Testis (tissue), 5 donors: ENCODE measurements around the gene RELL2. TPM values are rescaled to one million over a fixed set of nuclear protein-coding genes. Genes with fewer than 3 reads are reported as not detected.

Experiments used
- DNase-seq: peaks from one replicate; pipeline ENCODE4 v3.0.0-alpha.2; 2019
- H3K27ac ChIP-seq, 2 donors: fragments of 200-600 bp; sonication (generic); one replicate each; pipeline ENCODE4 v1.5.1; 2019
- H3K27me3 ChIP-seq: fragments of 200-600 bp; sonication (generic); one replicate; pipeline ENCODE4 v1.5.1; 2019
- H3K36me3 ChIP-seq: fragments of 200-600 bp; sonication (generic); one replicate; pipeline ENCODE4 v1.5.1; 2017; ENCODE audit warnings: low read depth; ENCODE audit errors: missing control alignments
- H3K4me1 ChIP-seq: fragments of 200-600 bp; sonication (generic); one replicate; pipeline ENCODE4 v1.5.1; 2019
- H3K4me3 ChIP-seq, 2 donors: fragments of 200-600 bp; sonication (generic); one replicate each; pipeline ENCODE4 v1.5.1; 2017 to 2019
- H3K9me3 ChIP-seq: fragments of 200-600 bp; sonication (generic); one replicate; pipeline ENCODE4 v1.5.1; 2017
- CTCF ChIP-seq, 3 experiments: fragments of 450-650 bp in 2 of 3; fragments of 200-600 bp in 1 of 3; sonication (generic) in 1 of 3; IDR thresholded peaks; one replicate each; pipeline ENCODE4 v1.5.1; 2016 to 2019; ENCODE audit warnings: antibody characterized with exemption in 3 of 3, mild to moderate bottlenecking in 2 of 3, moderate library complexity in 1 of 3
- POLR2A ChIP-seq: fragments of 450-650 bp; IDR thresholded peaks from one replicate; pipeline ENCODE4 v1.6.1; 2017; ENCODE audit warnings: antibody characterized with exemption, mild to moderate bottlenecking, moderate library complexity
- WGBS, 2 donors: methylation state at CpG; one replicate each; pipeline ENCODE4 v1.1.5; 2018; 5-methylcytosine and 5-hydroxymethylcytosine counted together
- intact Hi-C: fragments of 100-400 bp; cut with DNase I; formaldehyde crosslinking; loops from one replicate; pipeline ENCODE4 v1.15.1; 2023; ENCODE audit warnings: low total_unique reads
- long read RNA-seq, 2 donors: transcript quantifications; one replicate each; lab custom pipeline, GENCODE V29; 2026
- polyA plus RNA-seq: library from polyadenylated mRNA; stranded (reverse); fragments of 350-450 nt; fragmentation: Illumina TruSeq; extraction: RNeasy Lipid Tissue Mini Kit (QIAGEN cat#74804); gene quantifications from one replicate; pipeline ENCODE4 v1.2.3, GENCODE V29; 2014; ENCODE audit warnings: low read depth, low replicate concordance; ENCODE audit not compliant: insufficient read depth
- total RNA-seq, 2 donors: library from RNA; depleted of rRNA; stranded (reverse); fragments of >200 nt; gene quantifications; one replicate each; pipeline ENCODE4 v1.2.3, GENCODE V29; 2016

RELL2 gene, protein sequence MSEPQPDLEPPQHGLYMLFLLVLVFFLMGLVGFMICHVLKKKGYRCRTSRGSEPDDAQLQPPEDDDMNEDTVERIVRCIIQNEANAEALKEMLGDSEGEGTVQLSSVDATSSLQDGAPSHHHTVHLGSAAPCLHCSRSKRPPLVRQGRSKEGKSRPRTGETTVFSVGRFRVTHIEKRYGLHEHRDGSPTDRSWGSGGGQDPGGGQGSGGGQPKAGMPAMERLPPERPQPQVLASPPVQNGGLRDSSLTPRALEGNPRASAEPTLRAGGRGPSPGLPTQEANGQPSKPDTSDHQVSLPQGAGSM
- total RNA-seq = 10 to 100 TPM; 11.3 to 17.0 TPM
- polyA plus RNA-seq = 8.6 TPM
- long read RNA-seq, donor 1, partial matches to known transcripts = 0 of 1 reads
- long read RNA-seq, donor 1, other reads (novel, unspliced or antisense) = 0 of 1 reads
- long read RNA-seq, donor 2 = 0 reads

DNA sequence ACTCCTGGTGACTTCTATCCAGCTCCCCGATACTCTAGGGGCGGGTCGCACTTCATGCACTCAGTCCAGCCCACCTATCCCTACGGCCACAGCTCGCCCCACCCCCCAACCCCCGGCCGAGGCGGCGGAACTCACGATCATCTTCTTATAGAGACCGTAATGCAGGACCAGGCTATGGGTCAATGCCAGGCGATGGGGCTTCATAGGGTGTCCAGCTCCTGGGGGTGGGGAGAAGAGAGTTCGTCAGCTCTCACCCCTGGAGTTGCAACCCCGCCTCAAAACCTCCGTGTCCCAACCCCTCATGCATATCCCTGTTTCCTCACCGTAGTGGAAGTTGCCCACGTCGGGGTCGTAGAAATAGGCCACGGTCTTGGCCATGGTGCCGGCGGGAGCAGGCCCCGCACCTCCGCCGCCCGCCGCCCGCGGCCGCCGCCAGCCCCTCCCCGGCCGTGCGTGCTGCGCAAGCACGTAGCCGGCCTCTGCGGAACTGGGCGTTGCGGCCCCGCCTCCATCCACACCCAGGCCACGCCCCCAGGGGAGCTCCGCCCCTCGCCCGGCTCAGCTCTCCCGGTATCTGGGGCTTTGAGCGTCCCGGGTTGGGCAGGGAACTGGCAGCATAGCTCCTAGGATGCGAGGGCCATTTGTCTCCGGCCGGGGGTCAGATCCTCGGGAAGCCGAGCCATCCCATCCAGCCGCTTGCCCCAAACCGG lies at the start of gene RELL2, which contains the start of gene HDAC3:
RELL2 (plus strand) TSS at position 585 of the 710 bp plus-strand sequence. CDS start 1,229 bp downstream, outside the sequence.
HDAC3 (minus strand) TSS at position 437 of the 710 bp plus-strand sequence; CDS start at position 378, 59 bp downstream.
- no peak for TF ChIP-seq CTCF (IDR thresholded peaks at IDR 0.05)
- peak; percentile 84 for TF ChIP-seq POLR2A
- Histone ChIP-seq H3K9me3 (no peaks in the 10 kb centered on the region), H3K27ac (peak within 1 kb of the TSS; percentile 17 to 64), H3K27me3 (no peaks in the 10 kb centered on the region), H3K4me3 (peak within 1 kb of the TSS; percentile 81 to 93), H3K4me1 (peaks cover 10% of the 10 kb centered on the region), H3K36me3 (no peaks in the 10 kb centered on the region)
- intact Hi-C loops = no loop called here
- DNase-seq = peak; percentile 96
- 0 to 1% methylated on average over 18 to 54 of the region's 55 CpGs for WGBS, 2 donors

DNA sequence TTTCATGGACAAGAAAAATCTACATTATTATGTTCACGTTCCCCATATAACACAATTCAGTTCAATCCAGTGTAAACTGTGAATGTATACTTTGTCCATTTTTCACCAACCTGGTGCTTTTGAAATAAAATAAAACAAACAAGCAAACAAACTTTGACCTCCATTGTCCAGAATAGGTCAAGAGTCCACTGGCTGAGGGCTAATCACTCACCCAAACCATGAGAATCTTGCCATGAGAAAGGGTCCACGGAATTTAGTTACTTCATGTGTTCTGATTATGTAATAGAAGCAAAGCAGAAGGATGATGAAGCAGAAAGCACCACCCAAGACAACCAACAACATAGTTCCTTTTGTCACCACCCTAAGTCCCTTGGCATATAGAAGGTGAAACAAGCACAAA lies 46.7 kb upstream of the RELL2 start:
- intact Hi-C loops = no loop called here
- no peak for DNase-seq
- Histone ChIP-seq H3K4me3 (no peak overlapping the region), H3K9me3 (no peaks in the 10 kb centered on the region), H3K27ac (no peak overlapping the region), H3K4me1 (no peaks in the 10 kb centered on the region), H3K27me3 (no peaks in the 10 kb centered on the region), H3K36me3 (no peaks in the 10 kb centered on the region)
- 86 to 91% methylated on average over 2 of the region's 2 CpGs for WGBS, 2 donors
- TF ChIP-seq CTCF (IDR thresholded peaks at IDR 0.05) = no peak
- no peak for TF ChIP-seq POLR2A

DNA sequence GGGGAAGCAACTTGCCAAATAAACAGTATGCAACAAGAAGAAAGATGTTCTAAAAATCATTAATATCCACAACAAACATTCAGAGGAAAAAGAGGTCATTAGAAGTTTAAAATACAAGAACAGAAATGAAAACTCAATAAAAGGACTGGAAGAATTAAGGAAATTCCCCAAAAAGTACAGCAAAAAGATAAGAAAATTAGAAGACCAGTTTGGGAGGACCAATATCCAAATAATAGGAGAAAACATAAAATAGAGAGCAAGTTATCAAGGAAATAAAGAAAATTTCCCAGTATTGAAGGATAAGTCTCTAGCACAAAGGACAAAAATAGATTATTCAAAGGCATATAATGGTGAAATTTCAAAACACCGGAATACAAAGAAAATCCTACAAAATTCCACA lies 39.9 kb upstream of the RELL2 start:
- Histone ChIP-seq H3K9me3 (no peaks in the 10 kb centered on the region), H3K4me1 (no peaks in the 10 kb centered on the region), H3K36me3 (no peaks in the 10 kb centered on the region), H3K27ac (no peak overlapping the region), H3K4me3 (no peak overlapping the region), H3K27me3 (no peaks in the 10 kb centered on the region)
- TF ChIP-seq POLR2A (no peak), CTCF (IDR thresholded peaks at IDR 0.05) (no peak)
- intact Hi-C loops = no loop called here
- no peak for DNase-seq
- 97 to 98% methylated on average over 1 of the region's 1 CpG for WGBS, 2 donors

- 86 to 94% methylated on average over 2 of the region's 2 CpGs for WGBS, 2 donors
- TF ChIP-seq CTCF (IDR thresholded peaks at IDR 0.05) = no peak
- no peaks in the 10 kb centered on the region for H3K4me1 ChIP-seq
Observed at GRCh38 chr5:141597394-141597793, 39.4 kb upstream of the RELL2 start.

More at GRCh38 chr5:141597394-141597793, 39.4 kb upstream of the RELL2 start:
- Histone ChIP-seq H3K9me3 (no peaks in the 10 kb centered on the region), H3K27me3 (no peaks in the 10 kb centered on the region), H3K4me3 (no peak overlapping the region), H3K36me3 (no peaks in the 10 kb centered on the region), H3K27ac (no peak overlapping the region)
- DNase-seq = no peak
- intact Hi-C loops = no loop called here
